HepG2 (cell line): Measurements from ENCODE around the gene ZNF586. TPM values are rescaled to one million over a fixed set of nuclear protein-coding genes. Genes with fewer than 3 reads are reported as not detected.

Experiments
- ARID5B ChIP-seq: IDR thresholded peaks from 2 replicates; pipeline ENCODE4 v1.4.0; 2020; ENCODE audit warnings: mild to moderate bottlenecking, missing genetic modification reagents
- ATRX ChIP-seq: sonication (generic); formaldehyde crosslinking; IDR thresholded peaks from 2 replicates; pipeline ENCODE4 v1.4.0; 2020; ENCODE audit warnings: missing genetic modification reagents, borderline replicate concordance
- E2F2 ChIP-seq: sonication (generic); formaldehyde crosslinking; IDR thresholded peaks from 2 replicates; pipeline ENCODE4 v1.4.0; 2020; ENCODE audit warnings: missing genetic modification reagents, borderline replicate concordance
- ELF1 ChIP-seq: sonication (generic); formaldehyde crosslinking; IDR thresholded peaks from 2 replicates; pipeline ENCODE4 v1.4.0; 2020; ENCODE audit warnings: missing genetic modification reagents
- ETV6 ChIP-seq: sonication (generic); formaldehyde crosslinking; conservative IDR thresholded peaks from 2 replicates; pipeline ENCODE4 v1.4.0; 2020; ENCODE audit warnings: missing genetic modification reagents
- GABPB1 ChIP-seq: IDR thresholded peaks from 2 replicates; pipeline ENCODE4 v1.6.1; 2016; ENCODE audit warnings: mild to moderate bottlenecking, missing genetic modification reagents, moderate library complexity, missing compliant biosample characterization
- KAT8 ChIP-seq: IDR thresholded peaks from 2 replicates; pipeline ENCODE4 v1.6.1; 2016; ENCODE audit warnings: missing genetic modification reagents, missing compliant biosample characterization
- MAX ChIP-seq: IDR thresholded peaks from 2 replicates; pipeline ENCODE4 v1.6.1; 2012; ENCODE audit warnings: inconsistent platforms
- NAIF1 ChIP-seq: sonication (generic); formaldehyde crosslinking; IDR thresholded peaks from 2 replicates; pipeline ENCODE4 v1.5.0; 2020; ENCODE audit warnings: mild to moderate bottlenecking, missing genetic modification reagents, borderline replicate concordance
- PBX3 ChIP-seq: sonication (generic); formaldehyde crosslinking; IDR thresholded peaks from 2 replicates; pipeline ENCODE4 v1.8.1; 2023; ENCODE audit warnings: missing genetic modification reagents, inconsistent platforms, borderline replicate concordance
- REL ChIP-seq: sonication (generic); formaldehyde crosslinking; conservative IDR thresholded peaks from 2 replicates; pipeline ENCODE4 v1.8.0; 2022; ENCODE audit warnings: mild to moderate bottlenecking, missing genetic modification reagents, moderate library complexity
- TFE3 ChIP-seq: IDR thresholded peaks from 2 replicates; pipeline ENCODE4 v1.6.1; 2016
- TMF1 ChIP-seq: sonication (generic); formaldehyde crosslinking; IDR thresholded peaks from 2 replicates; pipeline ENCODE4 v1.8.1; 2022; ENCODE audit warnings: low read depth, missing genetic modification reagents
- USF2 ChIP-seq, 2 experiments: sonication (generic) in 1 of 2; formaldehyde crosslinking in 1 of 2; IDR thresholded peaks; 2 replicates each; pipeline versions ENCODE4 v1.5.1 to v1.6.1; 2011 to 2020; ENCODE audit warnings: borderline replicate concordance in 1 of 2, low read depth in 1 of 2, low read length in 1 of 2, mild to moderate bottlenecking in 1 of 2, missing genetic modification reagents in 1 of 2, moderate library complexity in 1 of 2
- ZNF331 ChIP-seq: sonication (generic); formaldehyde crosslinking; IDR thresholded peaks from 2 replicates; pipeline ENCODE4 v1.4.0; 2020; ENCODE audit warnings: missing genetic modification reagents
- ZNF816 ChIP-seq: sonication (generic); formaldehyde crosslinking; IDR thresholded peaks from 2 replicates; pipeline ENCODE4 v1.8.0; 2022; ENCODE audit warnings: missing genetic modification reagents, mild to moderate bottlenecking, borderline replicate concordance
- polyA plus RNA-seq, 8 experiments: library from polyadenylated mRNA; depleted of rRNA in 3 of 8; stranded (reverse) in 7 of 8; unstranded in 1 of 8; fragments of >200 nt; fragmentation: Illumina TruSeq in 4 of 8; extraction: Trizol in 4 of 8; gene quantifications; 2 replicates each; pipeline versions ENCODE4 v1.2.1 to v1.2.3, GENCODE V29; 2011 to 2016; ENCODE audit warnings: low read depth in 4 of 8, missing spikeins in 1 of 8, mixed read lengths in 1 of 8; ENCODE audit not compliant: insufficient read depth in 1 of 8
- total RNA-seq, 5 experiments: library from RNA; depleted of rRNA; stranded (reverse); fragments of >200 nt; fragmentation: Illumina TruSeq; extraction: Trizol; gene quantifications; 2 replicates each; pipeline ENCODE4 v1.2.3, GENCODE V29; 2016; ENCODE audit warnings: low read depth in 1 of 5

Gene ZNF586
- total and polyA plus RNA-seq, 2 of the 13 experiments (the other 11 are each of a cell fraction or from before 2014, with no cell fraction given): 0.50 to 3.4 TPM

- TF ChIP-seq USF2 (IDR thresholded peaks at IDR 0.05; ENCODE audit: low read depth, low read length) (no peak), USF2 (CRISPR knock-in tag; IDR thresholded peaks at IDR 0.05; ENCODE audit: borderline replicate concordance) (peak; percentile 50; the same call in 1 of the 2 replicates), ZNF331 (no peak), PBX3 (CRISPR knock-in tag) (no peak), E2F2 (CRISPR knock-in tag) (no peak), REL (CRISPR knock-in tag) (no peak), KAT8 (CRISPR knock-in tag) (0 out of 2 replicates have a peak, but pooled peaks have one; percentile 29), NAIF1 (no peak), ELF1 (CRISPR knock-in tag) (peak; percentile 49; the same call in 1 of the 2 replicates), GABPB1 (CRISPR knock-in tag) (peak; percentile 81), TMF1 (CRISPR knock-in tag) (no peak), ARID5B (CRISPR knock-in tag) (no peak), TFE3 (CRISPR knock-in tag) (0 out of 2 replicates have a peak, but pooled peaks have one; percentile 28), ATRX (CRISPR knock-in tag) (no peak), ETV6 (CRISPR knock-in tag) (no peak), MAX (0 out of 2 replicates have a peak, but pooled peaks have one; percentile 29), ZNF816 (CRISPR knock-in tag) (no peak)
- TF ChIP-seq, all 625 proteins: peak for 46
These were observed 60.7 kb downstream of the ZNF586 start, which contains the start of gene ZNF587B (continued) for GRCh38 chr19:57830071-57830602.
